HFFc6 (cell line): Measurements from ENCODE around the gene IRX4. TPM values are rescaled to one million over a fixed set of nuclear protein-coding genes. Genes with fewer than 3 reads are reported as not detected.

ENCODE experiments used
- DNase-seq: peaks from one replicate; pipeline ENCODE4 v3.0.0-alpha.2; 2018
- H3K27ac Mint-ChIP-seq: 2 replicates; pipeline ENCODE4 v1.8.0; 2020; ENCODE audit warnings: mild to moderate bottlenecking, mixed read lengths
- H3K27me3 Mint-ChIP-seq: 2 replicates; pipeline ENCODE4 v1.8.0; 2021; ENCODE audit warnings: mild to moderate bottlenecking, moderate library complexity, mixed read lengths; ENCODE audit not compliant: insufficient read depth
- H3K36me3 Mint-ChIP-seq: 2 replicates; pipeline ENCODE4 v1.8.0; 2021; ENCODE audit warnings: low read depth, mixed read lengths
- H3K4me1 Mint-ChIP-seq: 2 replicates; pipeline ENCODE4 v1.8.0; 2020; ENCODE audit warnings: low read depth, mixed read lengths
- H3K4me3 Mint-ChIP-seq: 2 replicates; pipeline ENCODE4 v1.8.0; 2020; ENCODE audit warnings: mild to moderate bottlenecking, moderate library complexity, mixed read lengths
- H3K9me3 Mint-ChIP-seq: 2 replicates; pipeline ENCODE4 v1.8.0; 2020; ENCODE audit warnings: mild to moderate bottlenecking, mixed read lengths
- total RNA-seq, 6 experiments: library from RNA; stranded (reverse); fragmentation: NEBNext Ultra II Directional; extraction: Animal tissue kit (Norgen Biotek cat#: 25700); gene quantifications; 2 replicates in 1 of 6; 3 replicates in 5 of 6; pipeline ENCODE4 v1.2.3, GENCODE V29; 2021
- TF ChIP-seq, protein P1 (sequence below): fragments of 200-600 bp; sonication (generic); IDR thresholded peaks from 2 replicates; pipeline ENCODE4 v1.5.0; 2021; ENCODE audit warnings: antibody characterized with exemption, mild to moderate bottlenecking

IRX4 gene
- total RNA-seq, 6 experiments from 2014 or later, result not detected

DNA sequence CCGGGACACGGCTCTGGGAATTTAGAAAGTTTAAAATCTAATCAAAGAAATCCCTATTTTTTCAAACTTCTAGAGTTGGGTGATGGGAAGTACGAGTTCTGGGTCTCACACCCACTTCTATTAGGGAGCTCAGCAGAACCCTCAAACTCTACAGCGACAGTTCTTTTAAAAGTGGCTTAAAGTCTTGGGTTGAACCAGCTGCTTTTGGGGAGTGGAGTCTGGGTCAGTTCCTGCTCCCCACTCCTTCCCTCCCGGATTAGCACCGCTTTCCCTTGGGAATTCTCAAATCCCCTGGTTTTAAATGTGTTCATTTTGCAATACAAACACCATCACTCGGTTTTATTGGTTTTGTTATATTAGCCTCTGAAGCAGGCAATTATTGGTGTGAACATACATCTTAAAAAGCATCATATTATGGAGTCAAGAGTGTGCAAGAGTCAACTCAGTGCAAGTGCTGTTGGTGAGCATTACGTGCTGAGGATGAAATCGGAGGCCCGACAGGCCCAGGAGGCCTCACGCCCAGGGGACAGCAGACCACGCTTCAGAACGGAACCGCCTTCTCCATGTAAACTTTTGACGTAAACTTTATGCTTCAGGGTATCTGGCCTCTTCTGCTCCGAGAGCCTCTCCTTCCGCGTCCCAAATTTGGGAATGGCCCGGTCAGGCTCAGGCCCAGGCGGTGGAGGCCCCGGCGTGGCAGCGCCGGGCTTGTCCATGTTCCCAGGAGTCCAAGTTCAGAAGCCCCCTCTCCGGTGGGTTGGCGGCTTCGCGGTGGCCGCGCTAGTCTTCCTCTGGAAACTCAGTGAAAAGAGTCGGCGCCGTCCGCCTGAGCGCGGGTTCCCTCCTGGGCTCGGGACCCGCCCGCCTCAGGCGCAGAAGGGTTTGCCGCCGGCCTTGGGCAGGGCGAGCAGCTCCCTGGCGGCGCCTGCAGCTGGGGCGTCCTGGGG is 5.3 kb downstream of the IRX4 start:
- H3K27ac Mint-ChIP-seq, result no peak overlapping the region
- H3K9me3 Mint-ChIP-seq, result no peaks in the 10 kb centered on the region
- TF ChIP-seq, protein P1, sequence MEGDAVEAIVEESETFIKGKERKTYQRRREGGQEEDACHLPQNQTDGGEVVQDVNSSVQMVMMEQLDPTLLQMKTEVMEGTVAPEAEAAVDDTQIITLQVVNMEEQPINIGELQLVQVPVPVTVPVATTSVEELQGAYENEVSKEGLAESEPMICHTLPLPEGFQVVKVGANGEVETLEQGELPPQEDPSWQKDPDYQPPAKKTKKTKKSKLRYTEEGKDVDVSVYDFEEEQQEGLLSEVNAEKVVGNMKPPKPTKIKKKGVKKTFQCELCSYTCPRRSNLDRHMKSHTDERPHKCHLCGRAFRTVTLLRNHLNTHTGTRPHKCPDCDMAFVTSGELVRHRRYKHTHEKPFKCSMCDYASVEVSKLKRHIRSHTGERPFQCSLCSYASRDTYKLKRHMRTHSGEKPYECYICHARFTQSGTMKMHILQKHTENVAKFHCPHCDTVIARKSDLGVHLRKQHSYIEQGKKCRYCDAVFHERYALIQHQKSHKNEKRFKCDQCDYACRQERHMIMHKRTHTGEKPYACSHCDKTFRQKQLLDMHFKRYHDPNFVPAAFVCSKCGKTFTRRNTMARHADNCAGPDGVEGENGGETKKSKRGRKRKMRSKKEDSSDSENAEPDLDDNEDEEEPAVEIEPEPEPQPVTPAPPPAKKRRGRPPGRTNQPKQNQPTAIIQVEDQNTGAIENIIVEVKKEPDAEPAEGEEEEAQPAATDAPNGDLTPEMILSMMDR, result no peak
- H3K4me1 Mint-ChIP-seq, result no peaks in the 10 kb centered on the region
- no peak overlapping the region for H3K4me3 Mint-ChIP-seq
- no peaks in the 10 kb centered on the region; the same call in 1 of the 2 replicates for H3K36me3 Mint-ChIP-seq
- H3K27me3 Mint-ChIP-seq, result peaks cover 67% of the 10 kb centered on the region
- no peak for DNase-seq

DNA sequence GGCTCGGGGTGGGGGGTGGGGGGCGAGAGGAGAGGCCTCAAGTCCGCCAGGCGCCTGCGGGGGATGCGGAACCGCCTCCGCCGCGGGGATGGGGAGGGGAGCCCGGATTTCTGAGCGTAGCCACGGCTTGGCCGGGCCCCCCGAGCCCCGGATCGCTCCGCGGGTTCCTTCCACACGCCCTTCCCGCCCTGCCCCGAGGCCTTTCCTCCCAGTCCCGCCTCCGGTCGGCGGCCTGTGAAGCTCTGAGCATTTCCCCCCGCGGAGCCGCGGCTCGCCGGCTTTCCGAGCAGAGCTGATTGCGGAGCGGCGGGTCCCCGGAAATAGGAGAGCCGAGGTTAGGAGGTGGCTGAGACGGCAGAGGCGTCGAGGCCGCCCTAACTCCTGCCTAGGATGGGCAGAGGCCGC is 6.1 kb downstream of the IRX4 start:
- Mint-ChIP-seq H3K9me3 (no peaks in the 10 kb centered on the region), H3K27me3 (peaks cover 73% of the 10 kb centered on the region)
- TF ChIP-seq, protein P1, result no peak

DNA sequence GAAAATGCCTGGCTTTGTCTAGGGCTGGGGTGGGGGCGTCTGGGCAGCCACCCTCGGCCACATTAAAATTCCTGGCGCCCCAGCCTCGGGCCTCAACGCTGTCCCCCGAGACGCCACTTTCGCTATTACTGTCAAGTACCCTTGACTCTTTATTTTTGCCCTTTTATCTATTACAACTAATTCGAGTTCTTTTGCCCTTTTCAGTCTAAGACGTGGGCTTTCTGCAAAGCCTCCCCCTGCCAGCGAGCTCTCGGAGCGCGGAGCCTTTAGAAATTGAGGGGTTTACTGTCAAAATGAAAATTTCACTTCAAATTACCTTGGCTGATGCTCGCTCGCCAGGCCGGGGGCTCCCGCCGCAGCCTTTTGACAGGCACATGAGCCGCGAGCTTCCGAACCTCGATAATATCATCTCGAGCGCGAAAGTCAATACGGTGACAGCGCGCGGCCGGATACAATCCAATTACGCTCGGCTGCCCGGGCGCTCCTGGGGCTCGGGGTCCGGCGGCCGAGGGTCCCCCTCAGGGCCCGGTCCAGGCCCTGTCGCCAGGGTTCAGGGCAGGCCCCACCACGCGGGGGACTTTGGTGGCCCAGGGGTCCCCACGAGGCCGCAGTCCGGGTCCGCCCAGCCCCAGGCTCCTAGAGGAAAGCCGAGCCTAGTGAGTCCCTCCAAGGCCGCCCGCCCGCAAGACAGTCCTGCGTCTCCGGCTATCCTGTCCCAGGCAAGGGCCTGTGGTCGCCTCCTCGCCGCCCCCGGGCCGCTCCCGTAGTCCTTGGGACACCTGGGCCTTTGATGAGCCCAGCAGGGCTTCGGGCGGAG is 6.7 kb downstream of the IRX4 start:
- no peaks in the 10 kb centered on the region for H3K4me1 Mint-ChIP-seq
- no peaks in the 10 kb centered on the region for H3K9me3 Mint-ChIP-seq
- H3K4me3 Mint-ChIP-seq, result no peak overlapping the region
- no peak for DNase-seq
- TF ChIP-seq, protein P1, result no peak
- no peak overlapping the region for H3K27ac Mint-ChIP-seq
- peaks cover 70% of the 10 kb centered on the region for H3K27me3 Mint-ChIP-seq
- H3K36me3 Mint-ChIP-seq, result no peaks in the 10 kb centered on the region; the same call in 1 of the 2 replicates

More for the DNA sequence above, 6.1 kb downstream of the IRX4 start:
- DNase-seq, result no peak
- no peaks in the 10 kb centered on the region; the same call in 1 of the 2 replicates for H3K36me3 Mint-ChIP-seq
- H3K27ac Mint-ChIP-seq, result no peak overlapping the region
- H3K4me1 Mint-ChIP-seq, result no peaks in the 10 kb centered on the region
- H3K4me3 Mint-ChIP-seq, result no peak overlapping the region

DNA sequence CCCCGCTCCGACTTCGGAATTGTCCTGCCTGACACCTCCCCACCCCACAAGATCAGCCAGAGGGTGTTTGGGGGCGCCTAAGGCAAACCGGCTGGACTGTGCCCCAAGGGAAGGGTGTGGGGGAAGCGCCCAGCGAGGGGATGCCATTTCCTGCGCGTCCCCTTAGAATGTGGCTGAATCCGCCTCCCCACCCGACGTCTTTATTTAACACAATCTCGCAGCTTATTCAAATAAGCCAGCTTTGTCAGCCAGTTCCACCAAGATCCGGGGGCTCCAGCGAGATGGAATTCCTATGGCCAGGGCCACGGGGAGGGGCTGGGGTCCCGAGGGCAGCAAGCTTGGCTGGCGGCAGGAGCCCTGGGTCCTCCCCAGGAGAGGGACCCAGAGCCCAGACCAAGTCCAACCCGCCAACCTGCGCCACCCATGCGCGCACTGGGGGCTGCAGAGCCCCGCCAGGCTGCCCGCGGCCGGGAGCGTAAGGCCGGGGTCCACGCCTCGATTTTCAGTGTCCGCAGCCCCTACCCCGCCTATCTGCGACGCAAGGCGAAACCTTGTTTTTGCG is 7.4 kb downstream of the IRX4 start:
- Mint-ChIP-seq H3K27me3 (peaks cover 69% of the 10 kb centered on the region), H3K4me3 (no peak overlapping the region), H3K9me3 (no peaks in the 10 kb centered on the region), H3K36me3 (no peaks in the 10 kb centered on the region; the same call in 1 of the 2 replicates), H3K27ac (no peak overlapping the region), H3K4me1 (no peaks in the 10 kb centered on the region)
- no peak for DNase-seq
- TF ChIP-seq, protein P1, result no peak

DNA sequence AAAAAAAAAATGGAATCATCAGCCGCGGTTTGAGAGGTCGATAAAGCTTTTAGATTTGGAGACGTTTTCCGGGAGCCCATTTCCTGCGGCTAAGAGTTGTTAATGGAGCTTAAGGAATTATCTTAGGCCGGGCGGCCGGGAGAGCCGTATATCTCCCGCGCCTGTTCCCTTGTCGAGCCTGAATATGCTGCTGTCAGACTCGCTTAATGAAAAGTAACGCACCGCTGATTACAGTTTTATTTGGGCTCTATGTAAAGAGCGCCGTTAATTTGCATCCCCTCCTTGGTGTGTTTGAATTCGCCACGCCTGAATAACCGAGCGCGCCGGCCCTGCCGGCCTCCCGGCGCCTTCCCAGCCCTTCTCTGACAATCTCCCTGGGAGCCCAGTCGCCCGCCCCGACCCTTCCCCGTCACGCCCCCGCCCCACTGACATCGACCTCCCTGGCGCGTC is 7.9 kb downstream of the IRX4 start:
- Mint-ChIP-seq H3K36me3 (no peaks in the 10 kb centered on the region; the same call in 1 of the 2 replicates), H3K4me3 (no peak overlapping the region), H3K4me1 (no peaks in the 10 kb centered on the region), H3K27ac (no peak overlapping the region), H3K27me3 (peaks cover 63% of the 10 kb centered on the region), H3K9me3 (no peaks in the 10 kb centered on the region)
- TF ChIP-seq, protein P1, result no peak
- no peak for DNase-seq
